Measurements from ENCODE around the gene RNF150. TPM values are rescaled to one million over a fixed set of nuclear protein-coding genes. Genes with fewer than 3 reads are reported as not detected.

The RNF150 gene
- total RNA-seq, 2 experiments from 2014 or later: not detected

DNA sequence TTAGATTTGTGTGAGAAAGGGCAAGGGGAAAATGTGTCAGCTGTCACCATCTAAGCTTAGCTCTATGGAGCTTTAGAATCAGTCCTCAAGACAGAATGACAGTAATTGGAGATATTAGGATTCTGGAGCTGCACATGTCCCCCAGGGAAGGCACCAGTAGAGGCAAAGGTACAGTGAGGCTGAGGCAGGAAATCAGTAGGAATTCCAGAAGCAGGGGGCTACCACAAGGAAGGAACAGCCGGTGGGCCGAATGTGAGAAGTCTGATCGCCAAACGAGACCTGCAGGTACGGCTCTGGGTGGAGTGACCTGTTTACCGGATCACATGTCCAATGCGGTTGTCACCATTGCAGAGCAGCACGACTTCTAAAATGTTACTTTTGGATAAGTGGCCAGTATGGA, 52.6 kb downstream of the RNF150 start:
- ChIA-PET POLR2A (no interaction called here), CTCF (no interaction called here)
- no peaks in the 10 kb centered on the region for H3K4me1 Mint-ChIP-seq
- no peaks in the 10 kb centered on the region for H3K27me3 Mint-ChIP-seq
- H3K9me3 Mint-ChIP-seq: no peaks in the 10 kb centered on the region
- no peak overlapping the region for H3K27ac Mint-ChIP-seq
- no peaks in the 10 kb centered on the region for H3K36me3 Mint-ChIP-seq (ENCODE audit: low read depth)
- DNase-seq: no peak
- H3K4me3 Mint-ChIP-seq: no peak overlapping the region

DNA sequence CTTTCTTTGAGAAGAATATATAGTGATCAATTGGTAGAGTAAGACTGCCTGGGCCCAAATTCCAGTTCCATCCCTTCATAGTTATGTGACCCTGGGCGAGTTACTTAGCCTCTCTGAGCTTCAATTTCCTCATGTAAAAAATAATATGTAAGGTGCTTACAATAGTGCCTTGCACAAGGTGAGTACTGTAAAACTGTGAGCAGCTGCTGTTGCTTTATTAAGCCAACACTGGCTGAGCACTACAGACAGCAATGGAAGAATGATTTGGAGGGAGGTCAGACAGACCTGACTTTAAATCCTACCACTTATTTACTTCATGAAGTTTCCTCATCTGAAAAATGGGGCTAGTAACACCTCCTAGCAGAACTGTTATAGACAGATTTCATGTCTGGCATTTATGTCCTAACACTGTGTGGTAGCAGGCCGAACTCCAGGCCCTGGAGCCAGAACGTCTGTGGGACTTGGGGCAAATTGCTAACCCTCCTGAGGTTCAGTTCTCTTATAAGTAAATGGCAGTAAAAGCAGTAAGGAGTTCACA, 53.8 kb downstream of the RNF150 start:
- Mint-ChIP-seq H3K27me3 (no peaks in the 10 kb centered on the region), H3K27ac (no peak overlapping the region), H3K36me3 (ENCODE audit: low read depth) (no peaks in the 10 kb centered on the region), H3K4me3 (no peak overlapping the region), H3K4me1 (no peaks in the 10 kb centered on the region), H3K9me3 (no peaks in the 10 kb centered on the region)
- no peak for DNase-seq
- POLR2A ChIA-PET: no interaction called here
- CTCF ChIA-PET: no interaction called here

DNA sequence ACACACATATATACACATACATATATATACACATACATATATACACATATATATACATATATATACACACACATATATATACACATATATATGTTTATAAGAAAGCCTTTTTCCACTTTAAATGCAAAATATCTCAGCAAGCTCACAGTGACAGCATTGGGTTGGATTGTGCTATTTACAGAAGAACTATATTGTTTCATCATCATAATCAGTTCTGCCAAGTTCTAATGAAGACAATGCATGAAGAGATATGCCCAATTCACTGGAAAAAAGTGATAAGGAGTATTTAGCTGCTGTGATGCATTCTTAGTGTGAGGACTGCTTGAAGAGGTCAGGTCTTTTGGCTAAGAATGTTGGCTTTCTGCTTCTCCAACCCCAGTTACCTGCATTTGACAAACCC, 54.4 kb downstream of the RNF150 start:
- H3K4me1 Mint-ChIP-seq: no peaks in the 10 kb centered on the region
- no peaks in the 10 kb centered on the region for H3K27me3 Mint-ChIP-seq
- H3K4me3 Mint-ChIP-seq: no peak overlapping the region
- ChIA-PET CTCF (no interaction called here), POLR2A (no interaction called here)
- no peak for DNase-seq
- H3K27ac Mint-ChIP-seq: no peak overlapping the region
- H3K9me3 Mint-ChIP-seq: no peaks in the 10 kb centered on the region
- no peaks in the 10 kb centered on the region for H3K36me3 Mint-ChIP-seq (ENCODE audit: low read depth)

DNA sequence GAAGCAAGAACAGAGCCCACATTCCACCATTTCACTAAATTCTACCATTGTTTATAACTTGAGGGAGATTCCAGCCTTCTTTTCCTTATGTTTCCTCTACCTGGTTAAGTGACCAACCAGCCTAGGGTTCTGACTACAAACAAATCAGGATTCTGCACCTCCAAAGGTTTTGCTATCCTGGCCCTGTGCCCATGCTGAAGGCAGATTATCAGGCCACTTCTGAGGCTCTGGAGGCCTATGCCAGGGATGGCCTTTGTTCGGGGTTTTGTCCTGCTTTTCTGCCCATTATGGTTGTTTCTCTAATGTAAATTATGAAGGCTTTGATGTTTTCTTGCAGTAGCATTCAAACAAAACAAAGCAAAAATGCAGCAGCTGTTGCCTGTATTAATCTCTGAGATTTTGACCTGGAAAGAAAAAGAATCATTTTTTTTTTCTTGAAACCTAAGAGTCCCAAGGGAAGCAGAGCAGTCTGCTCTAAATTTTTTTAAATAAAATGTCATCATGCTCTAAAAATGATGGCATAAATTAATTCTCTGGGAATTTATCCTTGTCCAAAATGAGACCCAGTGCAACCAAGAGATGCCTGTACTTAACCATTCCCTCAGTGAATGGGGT, 55.6 kb downstream of the RNF150 start:
- no peak overlapping the region for H3K27ac Mint-ChIP-seq
- no peaks in the 10 kb centered on the region for H3K9me3 Mint-ChIP-seq
- H3K4me1 Mint-ChIP-seq: no peaks in the 10 kb centered on the region
- no peaks in the 10 kb centered on the region for H3K36me3 Mint-ChIP-seq (ENCODE audit: low read depth)
- DNase-seq: no peak
- CTCF ChIA-PET: no interaction called here
- POLR2A ChIA-PET: no interaction called here
- H3K4me3 Mint-ChIP-seq: no peak overlapping the region
- H3K27me3 Mint-ChIP-seq: no peaks in the 10 kb centered on the region

DNA sequence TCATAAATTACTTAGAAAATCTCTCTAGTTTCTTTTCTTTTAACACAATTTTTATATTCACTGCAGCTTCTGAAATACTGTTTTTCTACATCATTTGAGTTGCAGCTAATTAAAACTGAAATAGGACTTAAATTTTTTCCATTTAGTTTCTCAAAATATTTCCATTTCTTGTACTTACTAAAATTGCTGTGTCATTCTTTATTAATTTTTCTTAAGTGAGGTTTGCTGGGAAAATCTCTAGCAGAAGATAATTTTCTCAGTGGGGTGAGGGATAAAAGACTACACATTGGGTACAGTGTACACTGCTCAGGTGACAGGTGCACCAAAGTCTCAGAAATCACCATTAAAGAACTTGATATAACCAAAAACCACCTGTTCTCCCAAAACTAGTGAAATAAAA, 57.7 kb downstream of the RNF150 start:
- CTCF ChIA-PET: no interaction called here
- Mint-ChIP-seq H3K36me3 (ENCODE audit: low read depth) (no peaks in the 10 kb centered on the region), H3K27me3 (no peaks in the 10 kb centered on the region), H3K27ac (no peak overlapping the region), H3K4me3 (no peak overlapping the region), H3K9me3 (no peaks in the 10 kb centered on the region), H3K4me1 (no peaks in the 10 kb centered on the region)
- POLR2A ChIA-PET: no interaction called here
- no peak for DNase-seq

DNA sequence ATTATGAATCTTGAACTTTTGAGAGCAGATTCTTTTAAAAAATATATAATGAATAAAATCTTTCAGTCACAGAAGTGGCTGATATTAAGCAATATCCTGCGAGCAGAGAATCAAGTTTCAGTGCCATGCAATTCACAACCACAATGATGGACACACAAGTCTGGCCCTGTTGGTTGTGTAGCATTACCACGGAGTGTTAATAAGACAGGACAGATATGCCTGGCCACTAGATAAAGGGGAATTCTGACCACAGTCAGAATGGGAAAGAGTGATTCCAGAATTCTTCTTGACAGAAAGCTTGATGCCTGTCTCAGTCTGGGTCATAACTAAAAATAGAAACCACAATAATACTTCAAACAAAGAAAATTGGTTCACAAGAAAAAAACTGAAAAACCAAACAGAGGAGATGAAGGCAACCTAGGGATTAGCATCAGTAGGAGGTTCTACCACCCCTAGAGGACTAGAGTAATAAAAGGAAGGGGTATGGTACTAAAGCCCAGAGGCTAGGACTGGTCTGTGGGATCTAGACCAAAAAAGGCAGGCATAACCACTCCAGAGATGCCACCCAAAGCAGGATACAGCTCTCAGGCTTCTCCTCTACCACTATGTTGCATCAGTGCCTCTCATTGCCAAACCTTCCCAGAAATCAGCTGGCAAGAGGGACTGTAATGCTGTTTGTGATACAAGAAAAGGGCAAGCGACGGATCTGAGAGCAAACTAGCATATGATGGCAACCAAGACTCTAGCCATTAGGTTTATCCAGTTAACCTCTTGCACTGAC, 59.0 kb downstream of the RNF150 start:
- Mint-ChIP-seq H3K4me3 (no peak overlapping the region), H3K27ac (no peak overlapping the region), H3K36me3 (ENCODE audit: low read depth) (no peaks in the 10 kb centered on the region), H3K9me3 (no peaks in the 10 kb centered on the region), H3K4me1 (no peaks in the 10 kb centered on the region), H3K27me3 (no peaks in the 10 kb centered on the region)
- DNase-seq: no peak
- ChIA-PET POLR2A (no interaction called here), CTCF (no interaction called here)

DNA sequence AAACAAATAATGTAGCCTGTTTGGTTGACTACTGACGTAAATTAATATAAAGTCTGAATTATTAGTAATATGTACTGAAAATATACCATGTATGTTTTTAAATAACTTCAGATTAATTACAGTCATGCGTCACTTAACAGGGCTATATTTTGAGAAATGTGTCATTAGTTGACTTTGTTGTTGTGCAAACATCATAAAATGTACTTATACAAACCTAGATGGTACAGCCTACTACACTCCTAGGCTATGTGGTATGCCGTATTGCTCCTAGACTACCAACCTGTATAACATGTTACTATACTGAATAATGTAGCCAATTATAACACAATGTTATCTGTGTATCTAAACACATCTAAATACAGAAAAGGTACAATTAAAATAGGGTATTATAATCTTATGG, 66.6 kb downstream of the RNF150 start:
- Mint-ChIP-seq H3K9me3 (no peaks in the 10 kb centered on the region), H3K4me1 (no peaks in the 10 kb centered on the region), H3K4me3 (no peak overlapping the region), H3K27ac (no peak overlapping the region), H3K36me3 (ENCODE audit: low read depth) (no peaks in the 10 kb centered on the region), H3K27me3 (no peaks in the 10 kb centered on the region)
- no peak for DNase-seq
- ChIA-PET POLR2A (interaction anchor here (0.6 kb wide), 1 partner anchor 12 kb away, joined by 3 read pairs; no protein-coding TSS in a partner anchor), CTCF (no interaction called here)

DNA sequence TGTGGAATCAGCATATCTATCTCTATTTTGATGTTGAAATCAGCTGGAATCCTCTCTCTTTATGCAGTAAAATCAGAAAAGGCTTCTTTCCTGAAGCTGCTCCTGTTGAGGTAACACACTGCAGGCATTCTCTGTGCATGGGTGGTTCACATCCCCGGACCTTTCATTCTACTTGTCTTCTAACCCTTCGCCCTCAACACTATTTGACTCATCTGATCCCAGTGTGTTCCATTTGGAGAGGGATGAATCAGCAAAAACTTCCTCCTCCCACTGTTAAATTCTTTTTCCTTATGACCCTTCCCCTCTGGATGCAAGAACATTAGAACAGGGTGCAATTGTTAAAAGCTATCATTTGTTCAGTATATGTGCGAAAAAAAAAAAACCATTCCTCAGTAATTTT, 67.4 kb downstream of the RNF150 start:
- Mint-ChIP-seq H3K27ac (no peak overlapping the region), H3K27me3 (no peaks in the 10 kb centered on the region), H3K9me3 (no peaks in the 10 kb centered on the region), H3K4me3 (no peak overlapping the region), H3K36me3 (ENCODE audit: low read depth) (no peaks in the 10 kb centered on the region), H3K4me1 (no peaks in the 10 kb centered on the region)
- DNase-seq: no peak
- CTCF ChIA-PET: no interaction called here
- POLR2A ChIA-PET: interaction anchor here (0.6 kb wide), 1 partner anchor 11 kb away, joined by 3 read pairs; no protein-coding TSS in a partner anchor

DNA sequence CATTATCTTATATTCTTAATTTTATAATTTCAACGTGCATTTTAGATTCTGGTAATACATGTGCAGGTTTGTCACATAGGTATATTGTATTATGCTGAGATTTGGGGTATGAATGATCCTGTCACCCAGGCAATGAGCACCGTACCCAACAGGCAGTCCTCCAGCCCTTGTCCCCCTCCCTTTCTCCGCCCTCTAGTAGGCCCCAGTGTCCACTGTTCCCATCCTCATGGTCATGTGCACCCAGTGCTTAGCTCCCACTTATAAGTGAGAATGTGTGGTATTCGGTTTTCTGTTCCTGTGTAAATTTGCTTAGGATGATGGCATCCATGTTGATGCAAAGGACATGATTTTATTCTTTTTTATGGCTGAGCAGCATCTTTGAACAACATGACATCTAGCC, 70.6 kb downstream of the RNF150 start:
- Mint-ChIP-seq H3K27ac (no peak overlapping the region), H3K4me1 (no peaks in the 10 kb centered on the region)

DNA sequence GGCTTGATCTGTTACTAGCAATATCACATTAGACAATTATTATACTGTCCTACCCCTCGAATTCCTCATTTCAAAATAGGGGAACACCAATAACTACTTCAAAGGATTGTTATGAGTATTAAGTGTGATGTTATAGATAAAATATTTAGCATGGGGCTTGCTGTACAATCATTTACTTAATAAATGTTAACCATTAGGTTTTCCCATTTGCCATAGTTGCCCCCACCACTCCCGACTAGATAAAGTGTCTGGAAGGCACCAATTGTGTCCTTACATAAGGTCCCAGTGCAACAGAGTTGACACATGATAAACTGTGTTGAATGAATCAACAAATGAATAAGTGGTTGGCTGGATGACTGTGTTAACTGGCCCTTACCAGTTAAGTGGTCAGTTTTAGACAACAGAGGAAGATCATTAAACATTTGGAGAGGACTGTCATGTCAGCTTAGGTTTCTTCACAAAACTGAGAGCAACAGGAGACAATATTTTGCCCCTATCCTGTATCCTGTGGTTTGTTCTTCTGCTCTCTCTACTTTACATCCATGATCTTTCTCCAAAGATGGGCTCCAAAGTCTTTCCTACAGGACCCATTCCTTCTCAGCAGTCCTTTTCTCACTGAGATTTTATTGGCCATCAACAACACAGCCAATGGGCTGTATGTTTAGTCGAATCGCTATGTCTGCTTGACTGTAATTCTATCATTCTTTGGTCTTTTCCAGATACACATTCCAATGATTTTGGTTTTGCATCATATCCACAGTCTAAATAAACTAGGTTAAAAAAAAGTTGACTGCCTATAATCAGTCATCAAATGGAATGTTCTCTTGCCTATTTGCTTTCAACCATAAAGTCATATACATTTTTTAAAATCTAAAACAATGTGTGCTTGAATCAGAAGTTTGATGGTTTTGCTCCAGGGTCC, 74.4 kb downstream of the RNF150 start:
- no peak for DNase-seq
- H3K27me3 Mint-ChIP-seq: peaks cover 1% of the 10 kb centered on the region
- H3K36me3 Mint-ChIP-seq (ENCODE audit: low read depth): no peaks in the 10 kb centered on the region
- H3K9me3 Mint-ChIP-seq: no peaks in the 10 kb centered on the region
- H3K27ac Mint-ChIP-seq: no peak overlapping the region
- H3K4me1 Mint-ChIP-seq: no peaks in the 10 kb centered on the region
- POLR2A ChIA-PET: no interaction called here
- no peak overlapping the region for H3K4me3 Mint-ChIP-seq
- CTCF ChIA-PET: no interaction called here

More for the DNA sequence above, 70.6 kb downstream of the RNF150 start:
- ChIA-PET POLR2A (no interaction called here), CTCF (no interaction called here)
- Mint-ChIP-seq H3K36me3 (ENCODE audit: low read depth) (no peaks in the 10 kb centered on the region), H3K4me3 (no peak overlapping the region), H3K27me3 (no peaks in the 10 kb centered on the region), H3K9me3 (no peaks in the 10 kb centered on the region)
- no peak for DNase-seq

DNA sequence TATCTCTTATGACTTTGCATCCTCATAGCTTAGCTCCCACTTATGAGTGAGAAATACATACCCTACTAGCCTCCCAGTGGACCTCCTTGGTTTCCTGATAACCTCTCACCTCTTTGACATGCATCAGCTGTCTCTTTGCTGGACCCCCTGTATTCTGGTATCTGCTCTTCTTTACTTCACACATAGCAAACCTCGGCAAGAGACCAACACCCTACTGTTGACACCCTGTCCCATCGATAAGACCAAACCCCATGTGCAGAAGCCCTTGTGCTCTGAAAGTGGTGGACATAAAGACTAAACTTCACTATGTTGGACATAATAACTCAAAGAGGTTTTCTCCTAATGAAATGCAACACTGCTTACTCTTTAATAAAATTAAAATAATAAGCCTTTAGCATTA, 75.7 kb downstream of the RNF150 start:
- Mint-ChIP-seq H3K4me1 (no peaks in the 10 kb centered on the region), H3K36me3 (ENCODE audit: low read depth) (no peaks in the 10 kb centered on the region), H3K4me3 (no peak overlapping the region), H3K27me3 (peaks cover 1% of the 10 kb centered on the region), H3K9me3 (no peaks in the 10 kb centered on the region), H3K27ac (no peak overlapping the region)
- DNase-seq: no peak
- ChIA-PET POLR2A (no interaction called here), CTCF (no interaction called here)

DNA sequence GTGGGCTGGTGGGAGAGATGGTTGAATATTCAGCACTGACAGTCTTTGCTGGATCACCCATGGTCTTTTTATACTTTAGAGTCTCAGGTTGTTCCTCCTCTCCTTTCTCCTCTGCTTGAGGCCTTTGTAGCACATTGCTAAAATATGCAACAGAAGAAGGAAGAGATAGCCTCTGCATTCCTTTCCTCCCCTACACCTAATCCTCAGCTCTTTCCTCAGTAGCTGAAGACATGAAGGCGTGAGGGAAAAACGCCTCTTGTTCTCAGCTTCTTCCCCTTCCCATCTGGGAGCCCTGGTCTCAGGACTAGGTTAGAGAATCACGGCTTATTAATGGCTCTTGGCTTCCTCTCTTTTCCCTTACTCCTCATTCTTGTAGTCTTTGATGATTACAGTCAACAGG, 76.8 kb downstream of the RNF150 start:
- H3K27me3 Mint-ChIP-seq: peaks cover 1% of the 10 kb centered on the region
- no peak overlapping the region for H3K27ac Mint-ChIP-seq
- no peaks in the 10 kb centered on the region for H3K36me3 Mint-ChIP-seq (ENCODE audit: low read depth)
- H3K4me1 Mint-ChIP-seq: no peaks in the 10 kb centered on the region
- H3K4me3 Mint-ChIP-seq: no peak overlapping the region
- CTCF ChIA-PET: no interaction called here
- H3K9me3 Mint-ChIP-seq: peaks cover 6% of the 10 kb centered on the region
- DNase-seq: no peak
- POLR2A ChIA-PET: no interaction called here

DNA sequence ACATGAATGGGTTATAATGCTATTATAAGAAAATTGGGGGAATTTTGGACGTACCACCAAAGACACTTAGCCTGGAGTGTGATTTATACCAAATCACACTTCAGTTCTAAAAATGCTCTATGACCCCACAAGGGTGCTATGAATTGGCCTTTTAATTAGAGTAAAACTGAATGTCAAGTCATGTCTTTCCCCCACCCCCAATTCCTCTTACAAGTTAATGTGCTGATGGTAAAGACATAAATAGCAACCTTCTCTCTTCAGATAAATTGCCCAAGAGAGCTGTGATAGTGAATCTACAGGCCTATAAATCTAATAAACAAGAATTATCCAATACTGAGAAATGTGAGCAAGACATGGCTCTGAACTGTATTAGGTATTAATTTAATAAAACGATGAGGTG, 78.8 kb downstream of the RNF150 start:
- ChIA-PET CTCF (no interaction called here), POLR2A (interaction anchor here (0.6 kb wide), 1 partner anchor 12 kb away, joined by 3 read pairs; no protein-coding TSS in a partner anchor)
- no peak for DNase-seq
- H3K4me3 Mint-ChIP-seq: no peak overlapping the region
- peaks cover 1% of the 10 kb centered on the region for H3K27me3 Mint-ChIP-seq
- H3K4me1 Mint-ChIP-seq: no peaks in the 10 kb centered on the region
- H3K27ac Mint-ChIP-seq: no peak overlapping the region
- no peaks in the 10 kb centered on the region for H3K36me3 Mint-ChIP-seq (ENCODE audit: low read depth)
- peaks cover 6% of the 10 kb centered on the region for H3K9me3 Mint-ChIP-seq
